GM19455 (cell line): ENCODE data around the gene MRPS31.
"Not testable (repeated sequence)": the region's sequence is repeated elsewhere in the genome, so short reads cannot be mapped to it uniquely, and the experiment has no call there.

Experiments used
- ATAC-seq: cut with Tn5 transposase; IDR thresholded peaks from one replicate; pipeline ENCODE4 v1.9.1; 2021; ENCODE audit not compliant: unreplicated experiment

MRPS31 gene

GRCh38 chr13:40789275-40790153, 18.5 kb upstream of the MRPS31 start, which contains the start of gene SLC25A15:
SLC25A15 (plus strand) TSS chr13:40789611; CDS start chr13:40793227, 3,616 bp downstream.
- peak; percentile 85 for ATAC-seq

GRCh38 chr13:40788540-40789274, 17.7 kb upstream of the MRPS31 start:
- ATAC-seq: not testable (repeated sequence)

DNA sequence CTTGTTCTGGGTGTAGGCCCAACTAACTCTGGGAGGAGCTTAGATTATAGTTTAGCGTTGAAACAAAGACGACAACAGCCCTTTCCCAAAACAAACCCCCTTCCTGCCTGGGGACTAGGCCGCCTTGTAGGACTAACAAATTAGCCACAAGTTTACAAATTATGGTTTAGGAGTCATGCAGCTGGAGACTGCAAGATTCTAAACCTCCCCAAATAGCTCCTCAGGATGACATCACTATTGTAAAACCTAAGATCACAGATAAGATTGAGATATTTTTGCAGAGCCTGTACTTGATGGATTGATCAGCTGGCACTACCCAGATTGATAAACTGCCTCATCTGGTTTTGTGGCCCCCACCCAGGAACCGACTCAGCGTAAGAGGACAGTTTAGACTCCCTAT, 16.1 kb upstream of the MRPS31 start:
- ATAC-seq: no peak

GRCh38 chr13:40786568-40786996, 15.6 kb upstream of the MRPS31 start:
- no peak for ATAC-seq

GRCh38 chr13:40784540-40784939, 13.6 kb upstream of the MRPS31 start:
- no peak for ATAC-seq

DNA sequence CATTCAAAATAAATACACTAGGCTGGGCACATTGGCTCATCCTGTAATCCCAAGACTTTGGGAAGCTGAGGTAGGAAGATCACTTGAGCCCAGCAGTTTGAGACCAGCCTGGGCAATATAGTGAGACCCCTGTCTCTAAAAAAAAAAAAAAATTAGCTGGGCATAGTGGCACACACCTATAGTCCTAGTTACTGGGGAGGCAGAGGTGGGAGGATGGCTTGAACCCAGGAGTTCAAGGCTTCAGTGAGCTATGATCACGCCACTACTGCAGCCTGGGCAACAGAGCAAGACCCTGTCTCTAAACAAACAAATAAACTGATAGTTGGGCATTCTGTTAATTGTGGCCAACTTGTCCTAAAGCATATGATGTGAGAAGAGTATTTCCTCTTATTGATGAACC, 12.0 kb upstream of the MRPS31 start:
- not testable (repeated sequence) for ATAC-seq

- ATAC-seq: no peak
Measured at GRCh38 chr13:40781717-40782116, 10.7 kb upstream of the MRPS31 start.

- no peak for ATAC-seq
Measured at GRCh38 chr13:40780822-40781401, 9.9 kb upstream of the MRPS31 start.

GRCh38 chr13:40779796-40780285, 8.9 kb upstream of the MRPS31 start:
- no peak for ATAC-seq

- no peak for ATAC-seq
Measured at GRCh38 chr13:40779049-40779448, 8.1 kb upstream of the MRPS31 start.

GRCh38 chr13:40777809-40778175, 6.8 kb upstream of the MRPS31 start:
- ATAC-seq: peak; percentile 13

- peak; percentile 87 for ATAC-seq
Measured at GRCh38 chr13:40777166-40777808, 6.3 kb upstream of the MRPS31 start.

GRCh38 chr13:40776681-40777165, 5.7 kb upstream of the MRPS31 start:
- peak; percentile 61 for ATAC-seq

- no peak for ATAC-seq
Measured at GRCh38 chr13:40776232-40776631, 5.2 kb upstream of the MRPS31 start.

GRCh38 chr13:40774672-40775071, 3.7 kb upstream of the MRPS31 start:
- no peak for ATAC-seq

- no peak for ATAC-seq
Measured at GRCh38 chr13:40772765-40773473, 1.9 kb upstream of the MRPS31 start.

DNA sequence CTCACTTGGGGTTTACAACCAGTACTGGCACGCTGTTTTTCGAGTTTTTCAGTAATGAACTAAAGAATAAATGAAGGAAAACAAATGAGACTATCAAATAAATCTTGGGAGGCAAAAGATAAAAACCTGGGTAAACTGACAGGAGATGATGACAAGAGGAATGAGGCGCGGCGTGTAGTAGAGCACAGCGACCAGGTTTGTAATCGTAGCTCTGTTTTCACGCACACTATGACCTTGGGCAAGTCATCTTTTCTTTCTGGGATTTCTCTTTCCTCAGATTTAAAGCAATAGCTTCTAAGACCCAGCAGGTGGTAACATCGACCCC, 419 bp downstream of the MRPS31 start:
- no peak for ATAC-seq

- ATAC-seq: no peak
Measured at GRCh38 chr13:40769970-40770369, 1.0 kb downstream of the MRPS31 start.

DNA sequence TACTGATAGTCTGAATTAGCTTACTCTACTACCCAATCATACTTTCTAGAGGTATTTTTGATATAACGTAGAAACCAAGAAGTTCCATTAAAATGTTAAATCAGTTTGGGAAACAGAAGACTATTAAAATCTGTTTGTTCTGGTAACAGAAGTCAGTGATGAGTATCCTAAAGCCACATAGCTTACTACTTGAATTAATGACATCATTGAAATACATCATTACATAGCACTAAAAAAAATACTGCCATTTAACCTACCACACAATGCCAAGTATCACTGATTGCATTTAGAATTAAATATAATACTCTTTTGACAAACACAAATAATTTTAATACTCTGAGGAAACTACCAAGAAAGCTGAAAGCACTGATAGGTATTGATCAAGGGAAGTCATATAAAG, 5.4 kb downstream of the MRPS31 start:
- no peak for ATAC-seq
